ENCODE measurements around the gene RAB11FIP4.

RAB11FIP4 gene

DNA sequence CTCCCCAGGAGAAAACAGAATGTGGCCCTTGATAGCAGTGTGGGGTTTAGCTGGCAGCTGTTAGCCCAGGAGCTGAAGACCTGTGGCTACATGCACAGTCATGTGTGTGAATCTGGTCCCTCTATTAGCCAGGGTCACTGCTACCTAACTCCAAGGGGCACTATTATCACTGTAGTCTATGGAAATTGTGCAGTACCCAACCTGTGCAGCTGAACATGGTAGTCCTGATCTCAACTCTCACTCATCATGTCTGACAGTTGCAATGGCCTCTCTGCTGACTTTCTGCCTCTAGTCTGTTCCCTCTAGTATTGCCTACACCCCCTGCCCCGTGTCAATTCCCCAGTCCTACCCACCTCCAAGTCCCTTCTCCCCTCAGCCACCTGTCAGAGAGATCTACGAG, 67.4 kb downstream of the RAB11FIP4 start:
- TF ChIP-seq CTCF (IDR thresholded peaks at IDR 0.05; ENCODE audit: low read depth, low read length, missing control alignments) = no peak

DNA sequence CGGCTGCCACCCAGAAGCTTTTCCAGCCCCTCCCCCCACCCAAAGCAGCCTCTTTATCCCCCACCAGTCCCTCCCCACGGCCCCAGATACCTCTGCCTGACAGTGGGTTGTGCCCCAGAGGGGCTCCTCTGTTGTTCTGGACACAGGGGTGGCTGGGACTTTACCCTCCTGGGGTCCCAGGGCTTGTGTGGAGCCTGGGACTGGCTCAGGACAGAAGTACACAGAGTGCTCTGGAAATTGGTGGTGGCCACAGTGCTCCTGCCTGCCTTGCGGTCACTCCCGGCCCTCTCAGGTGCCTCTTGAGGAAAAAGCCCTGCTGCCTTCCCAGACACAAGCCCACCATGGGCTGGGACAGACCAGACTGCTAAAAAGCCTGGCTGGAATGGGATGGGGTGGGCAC, 68.2 kb downstream of the RAB11FIP4 start:
- H3K4me3 ChIP-seq (replicated peaks; ENCODE audit: low read depth, low read length) = no peak overlapping the region
- no peak for TF ChIP-seq CTCF (IDR thresholded peaks at IDR 0.05; ENCODE audit: low read depth, low read length, missing control alignments)
- DNase-seq (ENCODE audit: extremely low read depth, low read depth) = no peak

More for the DNA sequence above, 67.4 kb downstream of the RAB11FIP4 start:
- DNase-seq (ENCODE audit: extremely low read depth, low read depth) = no peak
- no peak overlapping the region for H3K4me3 ChIP-seq (replicated peaks; ENCODE audit: low read depth, low read length)

DNA sequence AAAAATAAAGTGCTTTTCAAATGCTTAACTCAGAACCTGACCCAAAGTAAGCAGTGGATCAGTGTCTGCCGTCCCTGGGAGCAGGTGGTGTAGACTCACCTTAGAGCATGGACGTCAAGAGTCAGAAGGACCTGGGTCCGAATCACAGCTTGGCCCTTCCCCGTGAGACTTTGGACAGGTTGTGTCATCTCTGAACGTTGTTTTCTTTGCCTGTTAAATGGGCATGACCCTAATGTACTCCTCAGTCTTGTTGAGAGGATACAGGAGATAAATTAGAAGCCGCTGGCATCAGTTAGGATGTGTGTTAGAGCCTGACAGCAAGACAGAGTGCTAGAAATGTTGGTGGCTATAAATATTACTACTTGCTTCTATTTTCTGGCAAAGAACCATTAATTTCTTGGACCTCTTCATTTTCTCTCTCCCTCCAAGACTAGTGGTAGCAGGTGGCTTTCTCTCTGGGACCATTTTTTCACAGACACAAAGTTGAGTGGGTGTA, 68.8 kb downstream of the RAB11FIP4 start:
- no peak for DNase-seq (ENCODE audit: extremely low read depth, low read depth)
- no peak overlapping the region for H3K4me3 ChIP-seq (replicated peaks; ENCODE audit: low read depth, low read length)
- TF ChIP-seq CTCF (IDR thresholded peaks at IDR 0.05; ENCODE audit: low read depth, low read length, missing control alignments) = no peak

DNA sequence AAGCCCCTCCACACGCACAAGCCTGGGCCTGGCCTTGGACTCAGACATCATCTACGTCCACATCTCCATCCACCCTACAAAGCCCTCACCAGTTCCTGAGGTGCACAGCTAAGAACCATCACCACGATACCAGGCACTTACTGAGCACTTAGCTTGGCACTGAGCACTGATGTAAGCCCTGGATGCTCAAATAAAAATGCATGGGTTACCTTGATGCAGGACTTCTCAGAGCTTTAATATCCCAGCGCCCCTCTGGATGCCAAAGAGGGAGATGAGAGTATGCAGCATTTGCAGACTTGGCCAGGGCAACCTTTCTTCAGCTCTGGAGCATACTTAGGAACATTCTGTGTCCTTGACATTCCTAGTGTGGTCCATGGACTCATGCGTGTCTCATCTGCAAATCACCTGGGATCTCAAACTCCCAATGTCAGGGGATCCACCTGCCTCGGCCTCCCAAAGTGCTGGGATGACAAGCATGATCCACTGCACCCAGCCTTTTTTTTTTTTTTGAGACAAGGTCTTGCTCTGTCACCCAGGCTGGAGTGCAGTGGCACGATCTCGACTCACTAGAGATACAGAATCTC, 69.8 kb downstream of the RAB11FIP4 start:
- no peak for TF ChIP-seq CTCF (IDR thresholded peaks at IDR 0.05; ENCODE audit: low read depth, low read length, missing control alignments)
- no peak overlapping the region for H3K4me3 ChIP-seq (replicated peaks; ENCODE audit: low read depth, low read length)
- no peak for DNase-seq (ENCODE audit: extremely low read depth, low read depth)

DNA sequence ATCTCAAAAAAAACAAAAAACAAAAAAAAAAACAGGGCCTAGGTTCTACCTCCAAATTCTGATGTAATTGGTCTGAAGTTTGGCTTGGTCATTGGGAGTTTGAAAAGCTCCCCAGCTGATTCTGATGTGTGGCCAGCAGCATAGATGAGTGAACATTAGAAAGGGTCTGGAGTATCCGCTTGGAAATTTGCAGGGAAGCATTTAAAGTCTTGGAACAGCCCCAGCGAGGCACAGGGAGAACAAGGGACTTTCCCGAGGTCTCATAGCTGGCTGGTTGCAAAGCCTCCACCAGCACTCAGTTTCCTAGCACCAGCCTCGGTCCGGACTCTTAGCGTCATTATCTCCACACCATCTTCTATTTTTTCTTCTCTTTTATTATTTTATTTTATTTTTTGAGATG, 70.8 kb downstream of the RAB11FIP4 start:
- DNase-seq (ENCODE audit: extremely low read depth, low read depth) = no peak
- no peak overlapping the region for H3K4me3 ChIP-seq (replicated peaks; ENCODE audit: low read depth, low read length)
- no peak for TF ChIP-seq CTCF (IDR thresholded peaks at IDR 0.05; ENCODE audit: low read depth, low read length, missing control alignments)

DNA sequence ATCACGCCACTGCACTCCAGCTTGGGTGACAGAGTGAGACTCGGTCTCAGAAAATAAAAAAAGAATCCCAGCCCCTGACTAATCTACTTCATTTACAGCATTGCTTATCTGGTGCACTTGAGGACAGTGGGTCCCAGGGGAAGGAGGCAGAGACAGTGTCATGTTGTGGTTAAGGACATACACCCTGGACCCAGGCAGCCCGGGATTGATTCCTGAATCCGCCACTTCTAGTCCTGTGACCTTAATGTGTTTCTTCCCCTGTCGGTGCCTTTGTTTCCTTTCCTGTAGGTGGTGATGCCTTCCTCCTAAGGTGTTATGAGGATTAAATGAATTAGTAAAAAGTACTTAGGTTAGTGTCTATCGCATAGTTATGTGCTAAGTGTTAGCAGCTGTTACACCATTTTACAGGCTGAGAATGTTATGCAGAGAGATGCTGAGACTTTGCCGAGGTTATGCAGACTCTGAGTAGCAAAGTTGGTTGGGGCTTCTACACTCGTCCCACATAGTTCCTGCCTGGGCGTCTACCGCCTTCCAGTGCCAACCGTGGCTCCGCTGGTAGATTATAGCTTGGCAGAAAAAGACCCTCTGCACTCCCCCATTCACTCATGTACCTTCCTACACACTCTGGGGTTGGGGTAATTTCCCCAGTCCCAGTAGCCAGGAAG, 74.8 kb downstream of the RAB11FIP4 start:
- no peak for TF ChIP-seq CTCF (IDR thresholded peaks at IDR 0.05; ENCODE audit: low read depth, low read length, missing control alignments)
- DNase-seq (ENCODE audit: extremely low read depth, low read depth) = no peak
- H3K4me3 ChIP-seq (replicated peaks; ENCODE audit: low read depth, low read length) = no peak overlapping the region

All from HFF-Myc (cell line).